Stomach (tissue), 4 donors: Measurements from ENCODE around the gene BTBD9.

ENCODE experiments used
- CTCF ChIP-seq, 7 experiments: fragments of 450-650 bp in 4 of 7; fragments of 200-600 bp in 3 of 7; sonication (generic) in 3 of 7; IDR thresholded peaks; one replicate each; pipeline ENCODE4 v1.5.1; 2016 to 2019; ENCODE audit warnings: antibody characterized with exemption in 7 of 7, control low read depth in 2 of 7, mild to moderate bottlenecking in 1 of 7
- EP300 ChIP-seq: sonication (generic); formaldehyde crosslinking; IDR thresholded peaks from one replicate; pipeline ENCODE4 v1.6.1; 2017; ENCODE audit warnings: antibody characterized with exemption
- POLR2A ChIP-seq, 4 donors: fragments of 450-650 bp; IDR thresholded peaks; one replicate each; pipeline ENCODE4 v1.6.1; 2016; ENCODE audit warnings: antibody characterized with exemption in 4 of 4, control low read depth in 2 of 4, mild to moderate bottlenecking in 1 of 4, moderate library complexity in 1 of 4
- POLR2AphosphoS5 ChIP-seq, 3 donors: sonication (generic); formaldehyde crosslinking; IDR thresholded peaks; one replicate each; pipeline ENCODE4 v1.6.1; 2016; ENCODE audit warnings: antibody characterized with exemption in 3 of 3

- TF ChIP-seq POLR2A (IDR thresholded peaks at IDR 0.05) (no peak), CTCF (IDR thresholded peaks at IDR 0.05) (no peak), POLR2AphosphoS5 (IDR thresholded peaks at IDR 0.05) (no peak), EP300 (no peak)
Measured at GRCh38 chr6:38179794-38180430, 459.8 kb downstream of the BTBD9 start.
